ENCODE data around the gene CBLIF.
A peak's percentile ranks its signal among the peaks of the same experiment; 100 is the strongest.
"Not testable (repeated sequence)": the region's sequence is repeated elsewhere in the genome, so short reads cannot be mapped to it uniquely, and the experiment has no call there.

The CBLIF gene

GRCh38 chr11:59845399-59845798, at the start of gene CBLIF:
Gene CBLIF (minus strand): TSS chr11:59845499. CDS start chr11:59845453, 46 bp downstream.
- DNase-seq (ENCODE audit: insufficient read length, low spot score): no peak

GRCh38 chr11:59894616-59895015, 49.3 kb upstream of the CBLIF start:
- DNase-seq (ENCODE audit: insufficient read length, low spot score): no peak
- no peak for FAIRE-seq

More at GRCh38 chr11:59845399-59845798, at the start of gene CBLIF:
- no peak for FAIRE-seq

GRCh38 chr11:59891781-59892181, 46.5 kb upstream of the CBLIF start:
- no peak for FAIRE-seq
- no peak for DNase-seq (ENCODE audit: insufficient read length, low spot score)

- FAIRE-seq; DNase-seq (ENCODE audit: insufficient read length, low spot score): not testable (repeated sequence)
These were observed 41.9 kb upstream of the CBLIF start for GRCh38 chr11:59887156-59887555.

GRCh38 chr11:59883597-59883996, 38.3 kb upstream of the CBLIF start:
- DNase-seq (ENCODE audit: insufficient read length, low spot score) (no peak), FAIRE-seq (no peak)

- no peak for DNase-seq (ENCODE audit: insufficient read length, low spot score)
- FAIRE-seq: no peak
These were observed 34.3 kb upstream of the CBLIF start for GRCh38 chr11:59879567-59879966.

GRCh38 chr11:59878575-59878974, 33.3 kb upstream of the CBLIF start, which contains the start of gene OOSP3:
Gene OOSP3 (plus strand): TSS chr11:59878782. CDS start chr11:59878809, 27 bp downstream.
- FAIRE-seq (no peak), DNase-seq (ENCODE audit: insufficient read length, low spot score) (no peak)

- FAIRE-seq (no peak), DNase-seq (ENCODE audit: insufficient read length, low spot score) (no peak)
These were observed 32.5 kb upstream of the CBLIF start for GRCh38 chr11:59877784-59878183.

- FAIRE-seq (no peak), DNase-seq (ENCODE audit: insufficient read length, low spot score) (no peak)
These were observed 32.0 kb upstream of the CBLIF start for GRCh38 chr11:59877325-59877724.

GRCh38 chr11:59875856-59876519, 30.7 kb upstream of the CBLIF start:
- DNase-seq (ENCODE audit: insufficient read length, low spot score): no peak
- FAIRE-seq: no peak

GRCh38 chr11:59872076-59872475, 26.8 kb upstream of the CBLIF start:
- DNase-seq (ENCODE audit: insufficient read length, low spot score) (no peak), FAIRE-seq (no peak)

- DNase-seq (ENCODE audit: insufficient read length, low spot score) (no peak), FAIRE-seq (no peak)
These were observed 22.6 kb upstream of the CBLIF start for GRCh38 chr11:59867946-59868345.

- FAIRE-seq (no peak), DNase-seq (ENCODE audit: insufficient read length, low spot score) (no peak)
These were observed 21.5 kb upstream of the CBLIF start for GRCh38 chr11:59866836-59867235.

GRCh38 chr11:59866397-59866796, 21.1 kb upstream of the CBLIF start, which contains the start of gene TCN1:
Gene TCN1 (minus strand): TSS chr11:59866487. CDS start chr11:59866470, 17 bp downstream.
- no peak for FAIRE-seq
- no peak for DNase-seq (ENCODE audit: insufficient read length, low spot score)

GRCh38 chr11:59865031-59865430, 19.7 kb upstream of the CBLIF start:
- no peak for DNase-seq (ENCODE audit: insufficient read length, low spot score)
- FAIRE-seq: no peak

GRCh38 chr11:59862252-59862651, 17.0 kb upstream of the CBLIF start:
- DNase-seq (ENCODE audit: insufficient read length, low spot score) (no peak), FAIRE-seq (peak; percentile 13)

- DNase-seq (ENCODE audit: insufficient read length, low spot score) (no peak), FAIRE-seq (no peak)
These were observed 14.4 kb upstream of the CBLIF start for GRCh38 chr11:59859673-59860072.

GRCh38 chr11:59857439-59858434, 12.4 kb upstream of the CBLIF start:
- FAIRE-seq: no peak
- DNase-seq (ENCODE audit: insufficient read length, low spot score): no peak

- no peak for DNase-seq (ENCODE audit: insufficient read length, low spot score)
- no peak for FAIRE-seq
These were observed 9.6 kb upstream of the CBLIF start for GRCh38 chr11:59854871-59855270.

- DNase-seq (ENCODE audit: insufficient read length, low spot score); FAIRE-seq: not testable (repeated sequence)
These were observed 6.1 kb upstream of the CBLIF start for GRCh38 chr11:59851416-59851815.

- FAIRE-seq; DNase-seq (ENCODE audit: insufficient read length, low spot score): not testable (repeated sequence)
These were observed 4.3 kb upstream of the CBLIF start for GRCh38 chr11:59849551-59849950.
